Psoas muscle (tissue), 8 donors: Measurements from ENCODE around the gene SSBP2. TPM values are rescaled to one million over a fixed set of nuclear protein-coding genes. Genes with fewer than 3 reads are reported as not detected.
A peak's percentile ranks its signal among the peaks of the same experiment; 100 is the strongest.

Experiments
- ATAC-seq, 4 donors: fragments of 200-7000 bp; cut with Tn5 transposase; one replicate each; pipeline ENCODE4 v1.9.1; 2020; ENCODE audit warnings: moderate library complexity in 3 of 4, mild to moderate bottlenecking in 2 of 4
- DNase-seq, 2 donors: peaks; one replicate each; pipeline ENCODE4 v3.0.0-alpha.2; 2020
- H3K27ac ChIP-seq: fragments of 200-600 bp; one replicate; pipeline ENCODE4 v1.8.0; 2022
- H3K27me3 ChIP-seq, 3 donors: fragments of 200-600 bp in 1 of 3; one replicate each; pipeline versions ENCODE4 v1.6.1 to v1.8.0; 2013 to 2022; ENCODE audit warnings: low read length in 2 of 3, mild to moderate bottlenecking in 2 of 3, moderate library complexity in 1 of 3; ENCODE audit not compliant: insufficient read depth in 3 of 3
- H3K36me3 ChIP-seq, 2 donors: fragments of 200-600 bp in 1 of 2; one replicate each; pipeline versions ENCODE4 v1.6.1 to v1.8.0; 2013 to 2022; ENCODE audit warnings: low read depth in 1 of 2, mild to moderate bottlenecking in 1 of 2, moderate library complexity in 1 of 2; ENCODE audit not compliant: insufficient read depth in 1 of 2
- H3K4me1 ChIP-seq: fragments of 200-600 bp; one replicate; pipeline ENCODE4 v1.8.0; 2022
- H3K4me3 ChIP-seq: fragments of 200-600 bp; one replicate; pipeline ENCODE4 v1.8.0; 2022; ENCODE audit warnings: mild to moderate bottlenecking
- H3K9me3 ChIP-seq: fragments of 200-600 bp; one replicate; pipeline ENCODE4 v1.8.0; 2022
- WGBS, 3 donors: extraction: QIAGEN DNeasy Blood & Tissue Kit; methylation state at CpG; one replicate each; pipeline versions ENCODE4 v1.1.6 to v1.1.7; 2013; 5-methylcytosine and 5-hydroxymethylcytosine counted together
- intact Hi-C, 2 donors: fragments of 100-400 bp; cut with DNase I; formaldehyde crosslinking; loops; one replicate each; pipeline versions ENCODE4 v1.11.0 to v1.14.2; 2022
- polyA plus RNA-seq, 3 donors: library from polyadenylated mRNA; stranded (reverse); fragments of 200-250 nt; gene quantifications; one replicate each; pipeline ENCODE4 v1.2.3, GENCODE V29; 2013
- total RNA-seq, 4 donors: library from RNA; stranded (reverse); fragmentation: NEBNext Ultra II Directional in 2 of 4; extraction: Animal tissue kit (Norgen Biotek cat#: 25700) in 2 of 4; gene quantifications; one replicate each; pipeline versions ENCODE4 v1.2.1 to v1.2.4, GENCODE V29; 2021 to 2023
- TF ChIP-seq, protein P1 (sequence below): fragments of 200-600 bp; IDR thresholded peaks from one replicate; pipeline ENCODE4 v1.8.0; 2022; ENCODE audit warnings: antibody characterized with exemption
- donor health status: healthy with polysubstance abuse.
- donor health status: DM: no; HTN: no; CAD: no; lungs with moderate emphysema.
- donor health status: Bipolar disorder and iron deficiency.
- donor health status: healthy.
- donor health status: DM: yes; HTN: yes; CAD: no.
- donor health status: DM: no; HTN: no; CAD: no.
- donor health status: DM: no; HTN: no; CAD: no.
- donor health status: DM: yes; HTN: yes; CAD: no.

SSBP2 gene
- total and polyA plus RNA-seq, 7 donors: 18.2 to 42.6 (median 25.3) TPM

DNA sequence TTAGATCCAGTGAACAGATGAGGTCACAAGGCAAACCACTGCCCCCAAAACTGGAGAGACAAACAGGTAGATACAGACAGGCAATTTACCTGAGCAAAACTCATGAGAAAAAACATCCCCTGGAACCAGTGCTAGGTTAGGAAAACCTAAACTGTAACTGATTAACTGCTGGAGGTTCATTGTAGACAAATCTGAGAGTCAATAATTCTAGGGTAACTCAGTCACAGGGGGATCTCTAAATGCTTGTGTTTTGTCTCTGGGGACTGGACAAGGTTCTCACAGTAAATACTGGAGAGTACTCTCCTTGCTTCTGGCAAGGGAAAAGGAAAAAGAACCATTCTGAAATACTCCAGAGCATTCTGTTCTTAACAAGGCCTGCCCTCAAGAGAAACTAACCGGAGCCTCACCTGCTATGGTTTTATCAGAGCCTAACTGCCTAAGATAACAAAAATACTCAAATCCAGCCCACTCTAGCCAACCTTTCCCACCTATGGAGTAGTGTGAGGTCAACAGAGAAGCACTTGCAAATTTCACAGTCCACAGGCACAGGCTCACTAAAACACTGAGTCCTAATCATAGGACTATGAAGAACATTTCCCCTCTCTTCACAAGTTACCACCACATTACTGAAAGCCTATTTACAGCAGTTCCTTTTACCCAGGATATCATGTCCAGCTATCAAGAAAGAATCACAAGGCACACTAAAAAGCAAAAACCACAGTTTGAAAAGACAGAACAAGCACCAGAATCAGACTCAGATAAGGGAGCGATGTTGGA lies 217.1 kb downstream of the SSBP2 start:
- TF ChIP-seq, protein P1, sequence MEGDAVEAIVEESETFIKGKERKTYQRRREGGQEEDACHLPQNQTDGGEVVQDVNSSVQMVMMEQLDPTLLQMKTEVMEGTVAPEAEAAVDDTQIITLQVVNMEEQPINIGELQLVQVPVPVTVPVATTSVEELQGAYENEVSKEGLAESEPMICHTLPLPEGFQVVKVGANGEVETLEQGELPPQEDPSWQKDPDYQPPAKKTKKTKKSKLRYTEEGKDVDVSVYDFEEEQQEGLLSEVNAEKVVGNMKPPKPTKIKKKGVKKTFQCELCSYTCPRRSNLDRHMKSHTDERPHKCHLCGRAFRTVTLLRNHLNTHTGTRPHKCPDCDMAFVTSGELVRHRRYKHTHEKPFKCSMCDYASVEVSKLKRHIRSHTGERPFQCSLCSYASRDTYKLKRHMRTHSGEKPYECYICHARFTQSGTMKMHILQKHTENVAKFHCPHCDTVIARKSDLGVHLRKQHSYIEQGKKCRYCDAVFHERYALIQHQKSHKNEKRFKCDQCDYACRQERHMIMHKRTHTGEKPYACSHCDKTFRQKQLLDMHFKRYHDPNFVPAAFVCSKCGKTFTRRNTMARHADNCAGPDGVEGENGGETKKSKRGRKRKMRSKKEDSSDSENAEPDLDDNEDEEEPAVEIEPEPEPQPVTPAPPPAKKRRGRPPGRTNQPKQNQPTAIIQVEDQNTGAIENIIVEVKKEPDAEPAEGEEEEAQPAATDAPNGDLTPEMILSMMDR: no peak
- no peak overlapping the region for H3K27ac ChIP-seq
- ATAC-seq (peak in 2 of 4 donors; percentile 56 to 69), DNase-seq (no peak)
- 68 to 89% (median 70%) methylated on average over 2 of the region's 2 CpGs for WGBS, 3 donors
- H3K36me3 ChIP-seq: no peaks in the 10 kb centered on the region
- no peaks in the 10 kb centered on the region for H3K9me3 ChIP-seq
- intact Hi-C loops: no loop called here
- H3K27me3 ChIP-seq: no peaks in the 10 kb centered on the region
- peaks cover 8% of the 10 kb centered on the region for H3K4me1 ChIP-seq
- no peak overlapping the region for H3K4me3 ChIP-seq

DNA sequence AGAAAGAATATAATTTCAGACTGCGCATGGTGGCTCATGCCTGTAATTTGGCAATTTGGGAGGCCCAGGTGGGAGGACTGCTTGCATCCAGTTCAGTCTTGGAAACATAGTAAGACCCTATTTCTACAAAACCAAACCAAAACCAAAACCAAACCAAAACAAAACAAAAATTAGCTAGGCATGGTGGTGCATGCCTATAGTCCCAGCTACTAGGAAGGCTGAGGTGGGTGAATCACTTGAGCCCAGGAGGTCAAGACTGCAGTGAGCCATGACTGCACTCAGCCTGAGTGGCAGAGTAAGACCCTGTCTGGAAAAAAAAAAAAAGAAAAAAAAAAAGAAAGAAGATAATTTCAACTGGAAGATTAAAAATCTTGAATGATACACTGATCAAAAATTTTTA lies 220.0 kb downstream of the SSBP2 start:
- Histone ChIP-seq H3K4me1 (peaks cover 12% of the 10 kb centered on the region), H3K36me3 (no peaks in the 10 kb centered on the region), H3K27ac (no peak overlapping the region), H3K4me3 (no peak overlapping the region), H3K9me3 (no peaks in the 10 kb centered on the region), H3K27me3 (no peaks in the 10 kb centered on the region)
- DNase-seq: no peak
- TF ChIP-seq, protein P1: no peak
- intact Hi-C loops: no loop called here
- 95 to 100% (median 100%) methylated on average over 1 of the region's 1 CpG for WGBS, 3 donors
- no peak for ATAC-seq

DNA sequence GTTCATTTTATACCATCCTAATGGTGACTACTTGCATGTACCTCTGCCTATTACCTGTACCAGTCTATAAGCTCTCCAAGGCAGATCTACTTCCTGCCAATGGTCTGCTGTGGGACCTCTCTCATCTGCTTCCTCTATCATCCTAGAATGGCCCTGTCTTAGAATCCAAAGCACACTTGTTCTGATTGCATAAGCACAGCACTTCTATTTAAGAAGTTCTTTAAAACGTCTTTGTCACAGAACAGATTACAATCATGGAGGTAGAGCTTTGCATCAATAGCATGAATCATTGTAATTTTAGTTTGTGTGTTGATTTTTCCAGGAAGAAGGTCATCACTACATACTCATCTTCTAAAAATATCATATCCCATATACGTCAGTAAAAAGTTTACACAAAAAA lies 225.2 kb downstream of the SSBP2 start:
- intact Hi-C loops: no loop called here
- TF ChIP-seq, protein P1: no peak
- Histone ChIP-seq H3K9me3 (no peaks in the 10 kb centered on the region), H3K4me3 (no peak overlapping the region), H3K36me3 (no peaks in the 10 kb centered on the region), H3K27ac (peak overlapping the region; percentile 18), H3K27me3 (no peaks in the 10 kb centered on the region), H3K4me1 (peaks cover 21% of the 10 kb centered on the region)
- ATAC-seq: peak; percentile 76 to 89 (median 80)
- DNase-seq: no peak
- 33 to 40% (median 36%) methylated on average over 2 of the region's 2 CpGs for WGBS, 3 donors

DNA sequence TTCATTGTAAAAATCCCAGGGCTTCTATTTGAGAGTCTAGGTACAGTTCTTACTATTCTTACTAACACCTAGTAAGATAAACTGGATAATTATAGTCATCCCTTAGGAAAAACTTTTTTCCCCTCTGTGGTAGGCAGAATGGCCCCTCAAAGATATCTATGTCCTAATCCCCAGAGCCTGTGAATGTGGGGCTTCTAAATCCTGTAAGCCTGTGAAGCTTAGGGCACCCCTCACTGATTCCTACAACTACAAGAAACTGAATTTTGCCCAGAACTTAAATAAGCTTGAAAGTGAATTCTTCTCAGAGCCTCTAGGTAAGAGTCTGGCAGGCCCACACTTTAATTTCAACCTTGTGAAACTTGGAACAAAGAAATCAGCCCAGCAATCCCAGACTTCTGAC lies 226.9 kb downstream of the SSBP2 start:
- Histone ChIP-seq H3K27me3 (no peaks in the 10 kb centered on the region), H3K4me1 (peaks cover 21% of the 10 kb centered on the region), H3K36me3 (no peaks in the 10 kb centered on the region), H3K9me3 (no peaks in the 10 kb centered on the region), H3K4me3 (no peak overlapping the region), H3K27ac (no peak overlapping the region)
- TF ChIP-seq, protein P1: no peak
- intact Hi-C loops: no loop called here
- DNase-seq: no peak
- no peak for ATAC-seq

DNA sequence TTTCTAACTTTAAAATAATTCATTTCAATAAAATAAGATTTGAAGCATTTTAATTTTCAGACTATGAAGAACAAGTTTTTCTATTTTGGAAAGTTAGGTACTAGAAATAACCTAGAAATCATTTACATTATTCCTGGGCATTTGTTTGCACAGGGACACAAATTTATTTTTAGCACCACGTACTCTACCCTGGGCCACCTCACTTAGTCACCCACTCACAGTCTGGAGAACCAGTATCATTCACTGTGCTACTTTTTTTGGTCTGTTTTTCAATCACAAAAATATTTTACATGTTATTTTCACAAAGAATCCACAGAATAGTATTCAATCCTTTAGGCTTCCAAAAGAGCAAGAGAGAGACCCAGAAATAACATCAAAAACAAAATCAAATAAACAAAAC lies 228.3 kb downstream of the SSBP2 start:
- H3K4me3 ChIP-seq: no peak overlapping the region
- peak in 3 of 4 donors; percentile 62 to 67 (median 66) for ATAC-seq
- no peaks in the 10 kb centered on the region for H3K36me3 ChIP-seq
- intact Hi-C loops: no loop called here
- peaks cover 21% of the 10 kb centered on the region for H3K4me1 ChIP-seq
- H3K27me3 ChIP-seq: no peaks in the 10 kb centered on the region
- no peak for DNase-seq
- 64 to 86% (median 79%) methylated on average over 1 of the region's 1 CpG for WGBS, 3 donors
- TF ChIP-seq, protein P1: no peak
- H3K9me3 ChIP-seq: no peaks in the 10 kb centered on the region
- H3K27ac ChIP-seq: no peak overlapping the region
